Measurements from ENCODE around the gene WDR54. TPM values are rescaled to one million over a fixed set of nuclear protein-coding genes. Genes with fewer than 3 reads are reported as not detected.

Gene WDR54
- total RNA-seq, 2 experiments from 2014 or later: 93.7 to 96.9 TPM

DNA sequence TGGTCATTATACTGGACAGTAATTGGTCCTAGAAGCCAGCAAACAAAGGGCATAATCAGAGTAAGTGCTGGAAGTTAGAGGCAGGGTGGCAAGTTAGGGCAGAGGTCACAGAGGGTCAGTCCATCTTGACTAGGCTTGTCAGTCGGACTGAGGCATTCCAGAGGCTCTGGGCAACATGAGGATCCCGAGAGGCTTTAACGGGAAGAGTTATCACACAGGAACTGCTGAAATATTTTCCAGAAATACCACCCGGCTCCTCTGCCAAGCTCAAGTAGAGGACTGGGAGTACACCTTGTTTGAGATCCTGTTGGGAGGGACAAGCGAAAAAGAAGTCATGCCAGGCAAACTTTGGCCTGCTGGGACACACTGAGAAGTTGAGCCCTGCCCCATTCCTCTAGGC is 13.8 kb upstream of the WDR54 start:
- POLR2A ChIA-PET: no interaction called here
- Mint-ChIP-seq H3K4me3 (no peak overlapping the region), H3K9me3 (ENCODE audit: insufficient read depth) (no peaks in the 10 kb centered on the region), H3K27ac (no peak overlapping the region), H3K36me3 (ENCODE audit: low read depth) (no peaks in the 10 kb centered on the region), H3K4me1 (ENCODE audit: low read depth) (no peaks in the 10 kb centered on the region), H3K27me3 (ENCODE audit: low read depth) (peaks cover 12% of the 10 kb centered on the region)
- DNase-seq: no peak
- CTCF ChIA-PET: interaction anchor here (1.4 kb wide), 2 partner anchors 16 to 158 kb away, joined by 4 to 5 read pairs; no protein-coding TSS in a partner anchor
- ATAC-seq: no peak

GRCh38 chr2:74413001-74413698 is 8.4 kb upstream of the WDR54 start:
- H3K4me3 Mint-ChIP-seq: no peak overlapping the region
- ChIA-PET CTCF (interaction anchor here (0.9 to 1.4 kb wide), 4 partner anchors 20 to 164 kb away, joined by 3 read pairs; partner anchors contain the start of gene MOGS), POLR2A (interaction anchor here (1.2 kb wide), 1 partner anchor 46 kb away, joined by 3 read pairs; no protein-coding TSS in a partner anchor)
- H3K36me3 Mint-ChIP-seq (ENCODE audit: low read depth): no peaks in the 10 kb centered on the region
- H3K27me3 Mint-ChIP-seq (ENCODE audit: low read depth): peaks cover 5% of the 10 kb centered on the region
- DNase-seq: no peak
- ATAC-seq: no peak
- H3K27ac Mint-ChIP-seq: no peak overlapping the region
- peaks cover 24% of the 10 kb centered on the region for H3K4me1 Mint-ChIP-seq (ENCODE audit: low read depth)
- H3K9me3 Mint-ChIP-seq (ENCODE audit: insufficient read depth): no peaks in the 10 kb centered on the region

- Mint-ChIP-seq H3K36me3 (ENCODE audit: low read depth) (no peaks in the 10 kb centered on the region), H3K4me1 (ENCODE audit: low read depth) (peaks cover 24% of the 10 kb centered on the region), H3K27ac (no peak overlapping the region), H3K4me3 (peak overlapping the region; percentile 31), H3K9me3 (ENCODE audit: insufficient read depth) (no peaks in the 10 kb centered on the region), H3K27me3 (ENCODE audit: low read depth) (no peaks in the 10 kb centered on the region)
- DNase-seq: no peak
- ChIA-PET CTCF (interaction anchor here (1.1 to 1.4 kb wide), 3 partner anchors 15 to 165 kb away, joined by 3 to 5 read pairs (median 3); no protein-coding TSS in a partner anchor), POLR2A (interaction anchor here (0.8 to 1.2 kb wide), 2 partner anchors 18 to 45 kb away, joined by 3 to 6 read pairs; no protein-coding TSS in a partner anchor)
- no peak for ATAC-seq
These were observed 7.1 kb upstream of the WDR54 start for GRCh38 chr2:74414441-74414840.

DNA sequence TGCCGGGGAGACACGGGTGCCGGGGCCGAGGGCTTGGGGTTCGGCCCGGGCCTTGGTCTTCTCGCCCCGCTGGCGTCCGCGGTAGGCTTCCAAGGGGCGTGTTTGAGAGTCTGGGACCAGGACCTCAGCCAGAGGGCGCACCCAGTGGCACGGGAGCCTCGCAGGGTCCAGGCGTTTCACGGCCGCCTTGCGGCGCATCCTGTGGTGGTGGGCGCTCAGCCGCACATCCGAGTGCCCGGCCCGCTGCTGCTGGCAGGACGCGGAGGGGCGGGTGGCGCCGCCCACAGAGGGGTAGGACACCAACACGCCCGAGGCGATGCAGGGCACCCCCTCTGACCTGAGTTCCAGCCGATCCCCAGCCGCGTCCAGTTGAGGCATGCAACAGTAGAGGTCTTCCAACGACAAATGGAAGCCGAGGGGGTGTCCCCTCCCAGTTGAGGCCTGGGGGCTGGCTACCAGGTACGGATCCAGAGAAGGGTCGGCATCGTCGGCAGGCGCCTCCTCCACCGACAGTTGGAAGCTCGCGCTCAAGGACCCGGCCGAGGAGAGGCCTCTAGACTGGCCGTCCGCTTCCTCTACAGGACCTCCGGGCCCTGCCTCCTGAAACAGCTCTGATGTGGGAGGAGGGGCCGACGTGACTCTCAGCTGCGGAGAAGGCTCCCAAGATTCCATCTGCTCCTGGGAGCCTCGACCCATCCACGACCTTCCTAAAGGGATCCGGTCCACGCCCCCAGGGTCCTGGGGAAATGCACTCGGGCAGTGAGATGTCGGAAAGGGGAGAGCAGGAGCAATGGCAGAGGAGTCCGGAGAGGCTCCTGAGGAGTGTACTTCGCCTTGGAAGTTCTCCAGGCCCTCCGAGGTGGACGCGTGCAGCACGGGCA is 6.4 kb upstream of the WDR54 start:
- Mint-ChIP-seq H3K9me3 (ENCODE audit: insufficient read depth) (no peaks in the 10 kb centered on the region), H3K36me3 (ENCODE audit: low read depth) (no peaks in the 10 kb centered on the region), H3K4me3 (no peak overlapping the region), H3K4me1 (ENCODE audit: low read depth) (peaks cover 27% of the 10 kb centered on the region), H3K27ac (no peak overlapping the region), H3K27me3 (ENCODE audit: low read depth) (no peaks in the 10 kb centered on the region)
- DNase-seq (no peak), ATAC-seq (peak; percentile 55)
- ChIA-PET CTCF (interaction anchor here (1.1 kb wide), 2 partner anchors 14 to 24 kb away, joined by 3 to 5 read pairs; no protein-coding TSS in a partner anchor), POLR2A (interaction anchor here (0.8 to 1.1 kb wide), 2 partner anchors 18 to 39 kb away, joined by 3 to 6 read pairs; partner anchors contain the start of gene INO80B)

GRCh38 chr2:74415762-74416395 is 5.7 kb upstream of the WDR54 start:
- Mint-ChIP-seq H3K36me3 (ENCODE audit: low read depth) (no peaks in the 10 kb centered on the region), H3K9me3 (ENCODE audit: insufficient read depth) (no peaks in the 10 kb centered on the region), H3K4me1 (ENCODE audit: low read depth) (peaks cover 32% of the 10 kb centered on the region), H3K27me3 (ENCODE audit: low read depth) (no peaks in the 10 kb centered on the region), H3K27ac (no peak overlapping the region), H3K4me3 (no peak overlapping the region)
- DNase-seq (no peak), ATAC-seq (no peak)
- CTCF ChIA-PET: no interaction called here
- POLR2A ChIA-PET: interaction anchor here (1.1 kb wide), 1 partner anchor 39 kb away, joined by 3 read pairs; the partner anchor contains the start of gene INO80B

DNA sequence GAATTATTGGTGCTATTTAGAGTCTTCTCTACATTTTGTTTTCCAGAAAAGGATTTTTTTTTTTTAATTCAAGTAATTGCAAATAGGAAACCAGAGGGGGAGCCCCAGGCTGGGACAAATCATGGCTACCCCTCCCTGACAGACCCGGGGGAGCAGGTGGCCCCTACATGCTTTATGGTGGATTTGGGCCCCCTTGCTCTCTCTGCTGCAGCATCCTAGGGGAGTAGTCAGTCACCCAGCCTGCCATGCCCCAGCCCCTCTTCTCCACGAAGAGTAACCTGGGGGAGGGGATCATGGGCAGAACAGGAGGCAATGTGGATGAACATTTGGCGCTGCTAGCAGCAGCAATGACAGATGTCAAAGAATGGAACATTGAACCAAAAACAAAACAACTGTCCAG is 4.8 kb upstream of the WDR54 start:
- no peaks in the 10 kb centered on the region for H3K36me3 Mint-ChIP-seq (ENCODE audit: low read depth)
- H3K9me3 Mint-ChIP-seq (ENCODE audit: insufficient read depth): no peaks in the 10 kb centered on the region
- POLR2A ChIA-PET: no interaction called here
- H3K27me3 Mint-ChIP-seq (ENCODE audit: low read depth): no peaks in the 10 kb centered on the region
- H3K4me3 Mint-ChIP-seq: no peak overlapping the region
- no peak for DNase-seq
- H3K4me1 Mint-ChIP-seq (ENCODE audit: low read depth): peaks cover 37% of the 10 kb centered on the region
- H3K27ac Mint-ChIP-seq: no peak overlapping the region
- CTCF ChIA-PET: interaction anchor here (1.2 kb wide), 1 partner anchor 42 kb away, joined by 4 read pairs; the partner anchor contains the start of gene WBP1
- ATAC-seq: no peak

GRCh38 chr2:74417197-74417596 is 4.3 kb upstream of the WDR54 start:
- no peak overlapping the region for H3K27ac Mint-ChIP-seq
- CTCF ChIA-PET: interaction anchor here (1.2 kb wide), 1 partner anchor 41 kb away, joined by 4 read pairs; the partner anchor contains the start of gene WBP1

GRCh38 chr2:74417763-74418162 is 3.8 kb upstream of the WDR54 start:
- CTCF ChIA-PET: interaction anchor here (1.2 kb wide), 1 partner anchor 41 kb away, joined by 4 read pairs; the partner anchor contains the start of gene WBP1
- Mint-ChIP-seq H3K9me3 (ENCODE audit: insufficient read depth) (no peaks in the 10 kb centered on the region), H3K4me3 (no peak overlapping the region), H3K27ac (no peak overlapping the region), H3K36me3 (ENCODE audit: low read depth) (peaks cover 4% of the 10 kb centered on the region), H3K4me1 (ENCODE audit: low read depth) (peaks cover 47% of the 10 kb centered on the region), H3K27me3 (ENCODE audit: low read depth) (no peaks in the 10 kb centered on the region)
- no peak for DNase-seq
- POLR2A ChIA-PET: no interaction called here
- ATAC-seq: no peak

More at GRCh38 chr2:74417197-74417596, 4.3 kb upstream of the WDR54 start:
- no peaks in the 10 kb centered on the region for H3K9me3 Mint-ChIP-seq (ENCODE audit: insufficient read depth)
- no peak for ATAC-seq
- POLR2A ChIA-PET: no interaction called here
- H3K4me1 Mint-ChIP-seq (ENCODE audit: low read depth): peaks cover 41% of the 10 kb centered on the region
- H3K4me3 Mint-ChIP-seq: no peak overlapping the region
- H3K27me3 Mint-ChIP-seq (ENCODE audit: low read depth): no peaks in the 10 kb centered on the region
- DNase-seq: no peak
- peaks cover 1% of the 10 kb centered on the region for H3K36me3 Mint-ChIP-seq (ENCODE audit: low read depth)

DNA sequence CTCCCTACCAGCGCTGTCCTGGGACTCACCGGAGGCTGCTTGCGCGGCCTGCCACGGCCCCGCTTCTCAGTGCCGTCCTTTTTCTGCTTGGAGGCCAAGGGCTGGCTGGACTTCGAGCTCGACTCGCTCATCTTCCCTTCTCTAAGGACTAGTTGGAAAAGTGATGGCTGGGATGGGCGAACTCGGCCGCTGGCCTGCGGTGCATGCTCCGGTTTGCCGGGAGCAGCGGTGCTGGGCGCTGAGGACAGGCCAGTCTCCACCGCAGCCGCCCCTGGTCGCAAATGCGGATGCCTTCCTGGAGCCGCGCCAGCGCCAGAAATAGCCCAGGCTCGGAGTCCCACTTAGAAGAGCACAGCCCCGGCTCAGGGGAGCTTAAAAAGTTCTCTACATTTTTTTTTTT is 3.2 kb upstream of the WDR54 start:
- Mint-ChIP-seq H3K4me1 (ENCODE audit: low read depth) (peaks cover 49% of the 10 kb centered on the region), H3K36me3 (ENCODE audit: low read depth) (peaks cover 6% of the 10 kb centered on the region), H3K27me3 (ENCODE audit: low read depth) (no peaks in the 10 kb centered on the region), H3K27ac (no peak overlapping the region), H3K4me3 (no peak overlapping the region), H3K9me3 (ENCODE audit: insufficient read depth) (no peaks in the 10 kb centered on the region)
- POLR2A ChIA-PET: interaction anchor here (0.6 kb wide), 1 partner anchor 82 kb away, joined by 3 read pairs; no protein-coding TSS in a partner anchor
- ATAC-seq (no peak), DNase-seq (no peak)
- CTCF ChIA-PET: interaction anchor here (1.0 to 1.2 kb wide), 2 partner anchors 40 to 113 kb away, joined by 3 to 4 read pairs; partner anchors contain the start of gene WBP1

DNA sequence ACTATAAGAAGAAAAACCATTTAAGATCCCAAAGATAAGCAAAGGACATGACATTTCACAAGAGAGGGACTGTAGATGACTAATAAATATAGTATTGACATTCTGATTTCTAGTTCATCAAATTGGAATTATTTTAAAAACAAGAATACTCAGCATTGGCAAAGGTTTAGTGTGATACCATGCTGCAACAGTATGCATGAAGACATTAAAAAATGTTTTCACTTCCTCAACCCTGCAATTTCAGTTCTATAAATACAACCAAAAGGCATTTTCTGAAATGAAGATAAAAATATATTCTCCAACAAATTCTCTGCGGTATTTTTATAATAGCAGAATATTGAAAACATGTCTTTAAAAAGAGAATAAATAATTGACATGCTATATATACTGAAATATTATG is 2.2 kb upstream of the WDR54 start:
- CTCF ChIA-PET: interaction anchor here (0.9 to 1.0 kb wide), 2 partner anchors 27 to 112 kb away, joined by 3 read pairs; no protein-coding TSS in a partner anchor
- Mint-ChIP-seq H3K9me3 (ENCODE audit: insufficient read depth) (no peaks in the 10 kb centered on the region), H3K27me3 (ENCODE audit: low read depth) (no peaks in the 10 kb centered on the region), H3K4me1 (ENCODE audit: low read depth) (peaks cover 43% of the 10 kb centered on the region), H3K36me3 (ENCODE audit: low read depth) (peaks cover 8% of the 10 kb centered on the region), H3K27ac (no peak overlapping the region), H3K4me3 (no peak overlapping the region)
- POLR2A ChIA-PET: interaction anchor here (0.6 kb wide), 1 partner anchor 45 kb away, joined by 3 read pairs; no protein-coding TSS in a partner anchor
- ATAC-seq: no peak
- DNase-seq: no peak

DNA sequence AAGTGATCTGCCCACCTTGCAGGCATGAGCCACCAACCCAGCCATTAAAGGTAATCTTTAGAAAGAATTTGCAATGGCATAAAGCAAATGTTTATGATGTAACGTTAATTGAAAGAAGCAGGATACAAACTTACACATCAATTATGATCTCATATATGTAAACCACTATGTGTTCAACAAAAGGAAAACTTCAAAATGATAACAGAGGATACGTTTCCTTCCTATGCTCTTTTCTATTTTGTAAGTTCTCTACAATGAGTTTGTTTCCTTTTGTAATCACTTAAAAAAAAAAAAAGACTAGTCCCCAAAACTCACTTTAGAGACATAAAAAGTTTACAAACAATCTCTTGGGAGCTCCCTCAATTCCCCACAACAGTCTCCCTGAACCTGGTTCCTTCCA is 1.5 kb upstream of the WDR54 start:
- DNase-seq (no peak), ATAC-seq (no peak)
- H3K4me3 Mint-ChIP-seq: no peak overlapping the region
- no peaks in the 10 kb centered on the region for H3K9me3 Mint-ChIP-seq (ENCODE audit: insufficient read depth)
- peak overlapping the region; percentile 5 for H3K27ac Mint-ChIP-seq
- H3K27me3 Mint-ChIP-seq (ENCODE audit: low read depth): no peaks in the 10 kb centered on the region
- POLR2A ChIA-PET: no interaction called here
- CTCF ChIA-PET: interaction anchor here (1.0 kb wide), 1 partner anchor 166 kb away, joined by 3 read pairs; no protein-coding TSS in a partner anchor
- H3K4me1 Mint-ChIP-seq (ENCODE audit: low read depth): peaks cover 40% of the 10 kb centered on the region
- peaks cover 12% of the 10 kb centered on the region for H3K36me3 Mint-ChIP-seq (ENCODE audit: low read depth)

Measured in activated CD8-positive, alpha-beta T cell treated with anti-CD3 and anti-CD28 coated beads, Interleukin-2, amount 10 ng/mL, durations not matched to agents 7 days and 5 days (primary cell).